ENCODE results near the gene SORCS1. TPM values are rescaled to one million over a fixed set of nuclear protein-coding genes. Genes with fewer than 3 reads are reported as not detected.

The SORCS1 gene
- total and polyA plus RNA-seq, 2 experiments from 2014 or later, result 2.9 to 8.9 TPM

DNA sequence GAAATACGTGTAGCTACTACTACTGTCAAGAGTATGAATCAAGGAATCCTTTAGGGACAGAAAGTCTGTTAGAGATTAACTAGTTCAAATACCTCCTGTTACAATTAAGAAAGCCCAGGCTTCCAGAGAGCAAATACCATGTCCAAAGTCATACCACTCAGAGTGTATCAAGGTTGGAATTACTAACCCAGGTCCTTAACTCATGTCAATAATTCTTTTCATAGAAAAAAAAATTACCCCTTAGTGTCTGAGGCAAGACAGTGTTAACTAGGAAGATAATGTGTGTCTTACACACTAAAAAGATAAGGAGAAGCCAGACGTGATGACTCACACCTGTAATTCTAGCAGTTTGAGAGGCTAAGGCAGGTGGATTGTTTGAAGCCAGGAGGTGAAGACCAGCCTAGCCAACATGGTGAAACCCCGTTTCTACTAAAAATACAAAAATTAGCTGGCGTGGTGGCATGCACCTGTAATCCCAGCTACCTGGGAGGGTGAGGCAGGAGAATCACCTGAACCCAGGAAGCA, 423.4 kb downstream of the SORCS1 start:
- Histone ChIP-seq H4K20me1 (replicated peaks; ENCODE audit: insufficient read depth) (no peaks in the 10 kb centered on the region), H2AFZ (no peak overlapping the region), H3F3A (replicated peaks; ENCODE audit: low read depth) (no peaks in the 10 kb centered on the region), H3K4me3 (no peak overlapping the region), H3K27ac (ENCODE audit: low read depth) (no peak overlapping the region), H3K4me1 (ENCODE audit: insufficient read depth) (no peaks in the 10 kb centered on the region), H3K79me2 (replicated peaks; ENCODE audit: insufficient read depth) (no peaks in the 10 kb centered on the region), H3K9me2 (ENCODE audit: insufficient read depth) (no peaks in the 10 kb centered on the region), H3K27me3 (ENCODE audit: insufficient read depth) (no peaks in the 10 kb centered on the region), H3K36me3 (ENCODE audit: insufficient read depth) (no peaks in the 10 kb centered on the region), H3K4me2 (no peak overlapping the region)
- ATAC-seq (no peak), DNase-seq (ENCODE audit: low spot score) (no peak)
- TF ChIP-seq, protein P1, sequence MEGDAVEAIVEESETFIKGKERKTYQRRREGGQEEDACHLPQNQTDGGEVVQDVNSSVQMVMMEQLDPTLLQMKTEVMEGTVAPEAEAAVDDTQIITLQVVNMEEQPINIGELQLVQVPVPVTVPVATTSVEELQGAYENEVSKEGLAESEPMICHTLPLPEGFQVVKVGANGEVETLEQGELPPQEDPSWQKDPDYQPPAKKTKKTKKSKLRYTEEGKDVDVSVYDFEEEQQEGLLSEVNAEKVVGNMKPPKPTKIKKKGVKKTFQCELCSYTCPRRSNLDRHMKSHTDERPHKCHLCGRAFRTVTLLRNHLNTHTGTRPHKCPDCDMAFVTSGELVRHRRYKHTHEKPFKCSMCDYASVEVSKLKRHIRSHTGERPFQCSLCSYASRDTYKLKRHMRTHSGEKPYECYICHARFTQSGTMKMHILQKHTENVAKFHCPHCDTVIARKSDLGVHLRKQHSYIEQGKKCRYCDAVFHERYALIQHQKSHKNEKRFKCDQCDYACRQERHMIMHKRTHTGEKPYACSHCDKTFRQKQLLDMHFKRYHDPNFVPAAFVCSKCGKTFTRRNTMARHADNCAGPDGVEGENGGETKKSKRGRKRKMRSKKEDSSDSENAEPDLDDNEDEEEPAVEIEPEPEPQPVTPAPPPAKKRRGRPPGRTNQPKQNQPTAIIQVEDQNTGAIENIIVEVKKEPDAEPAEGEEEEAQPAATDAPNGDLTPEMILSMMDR (conservative IDR thresholded peaks at IDR 0.05; ENCODE audit: low read depth in 2 of 2), result no peak
- TF ChIP-seq EZH2phosphoT487 (IDR thresholded peaks at IDR 0.05; ENCODE audit: unreplicated experiment) (no peak), JUNB (IDR thresholded peaks at IDR 0.05; ENCODE audit: unreplicated experiment) (no peak)
- H3K27ac Mint-ChIP-seq, result no peak overlapping the region
- H3K9me3 Mint-ChIP-seq, result no peaks in the 10 kb centered on the region
- no peak overlapping the region for H3K4me3 Mint-ChIP-seq
- H3K4me1 Mint-ChIP-seq, result peaks cover 4% of the 10 kb centered on the region; the same call in 1 of the 3 replicates
- no peaks in the 10 kb centered on the region for H3K27me3 Mint-ChIP-seq (ENCODE audit: insufficient read depth, low read depth, poor library complexity)
- H3K36me3 Mint-ChIP-seq (ENCODE audit: low read depth), result no peaks in the 10 kb centered on the region

DNA sequence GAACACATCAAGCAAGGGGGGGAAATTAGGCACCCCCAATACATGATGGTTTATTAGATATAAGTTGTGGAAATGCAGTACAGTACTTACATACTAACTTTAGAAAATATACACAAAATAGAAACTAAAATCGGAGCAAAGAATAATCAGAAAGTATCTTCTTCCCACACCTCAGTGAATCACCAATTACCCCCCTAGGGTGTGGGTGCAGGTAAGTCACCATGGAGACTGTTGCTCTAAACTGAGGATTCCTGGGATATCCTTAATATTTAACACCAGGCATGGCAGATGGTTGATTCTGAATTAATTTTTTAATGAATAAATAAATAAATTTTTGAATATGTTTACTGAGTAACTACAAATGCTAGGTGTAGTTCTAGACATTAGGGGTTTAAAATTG, 424.4 kb downstream of the SORCS1 start:
- Histone ChIP-seq H3K4me3 (no peak overlapping the region), H4K20me1 (replicated peaks; ENCODE audit: insufficient read depth) (no peaks in the 10 kb centered on the region), H3K4me1 (ENCODE audit: insufficient read depth) (no peaks in the 10 kb centered on the region), H3K27me3 (ENCODE audit: insufficient read depth) (no peaks in the 10 kb centered on the region), H3K36me3 (ENCODE audit: insufficient read depth) (no peaks in the 10 kb centered on the region), H3F3A (replicated peaks; ENCODE audit: low read depth) (no peaks in the 10 kb centered on the region), H3K4me2 (no peak overlapping the region), H3K27ac (ENCODE audit: low read depth) (no peak overlapping the region), H3K79me2 (replicated peaks; ENCODE audit: insufficient read depth) (no peaks in the 10 kb centered on the region), H3K9me2 (ENCODE audit: insufficient read depth) (no peaks in the 10 kb centered on the region), H2AFZ (no peak overlapping the region)
- H3K27ac Mint-ChIP-seq, result no peak overlapping the region
- ATAC-seq, result no peak
- no peak for DNase-seq (ENCODE audit: low spot score)
- H3K27me3 Mint-ChIP-seq (ENCODE audit: insufficient read depth, low read depth, poor library complexity), result no peaks in the 10 kb centered on the region
- H3K4me3 Mint-ChIP-seq, result no peak overlapping the region
- H3K4me1 Mint-ChIP-seq, result peaks cover 7% of the 10 kb centered on the region; the same call in 1 of the 3 replicates
- no peak for TF ChIP-seq ZNF114 (CRISPR knock-in tag; IDR thresholded peaks at IDR 0.05)
- TF ChIP-seq, protein P2, sequence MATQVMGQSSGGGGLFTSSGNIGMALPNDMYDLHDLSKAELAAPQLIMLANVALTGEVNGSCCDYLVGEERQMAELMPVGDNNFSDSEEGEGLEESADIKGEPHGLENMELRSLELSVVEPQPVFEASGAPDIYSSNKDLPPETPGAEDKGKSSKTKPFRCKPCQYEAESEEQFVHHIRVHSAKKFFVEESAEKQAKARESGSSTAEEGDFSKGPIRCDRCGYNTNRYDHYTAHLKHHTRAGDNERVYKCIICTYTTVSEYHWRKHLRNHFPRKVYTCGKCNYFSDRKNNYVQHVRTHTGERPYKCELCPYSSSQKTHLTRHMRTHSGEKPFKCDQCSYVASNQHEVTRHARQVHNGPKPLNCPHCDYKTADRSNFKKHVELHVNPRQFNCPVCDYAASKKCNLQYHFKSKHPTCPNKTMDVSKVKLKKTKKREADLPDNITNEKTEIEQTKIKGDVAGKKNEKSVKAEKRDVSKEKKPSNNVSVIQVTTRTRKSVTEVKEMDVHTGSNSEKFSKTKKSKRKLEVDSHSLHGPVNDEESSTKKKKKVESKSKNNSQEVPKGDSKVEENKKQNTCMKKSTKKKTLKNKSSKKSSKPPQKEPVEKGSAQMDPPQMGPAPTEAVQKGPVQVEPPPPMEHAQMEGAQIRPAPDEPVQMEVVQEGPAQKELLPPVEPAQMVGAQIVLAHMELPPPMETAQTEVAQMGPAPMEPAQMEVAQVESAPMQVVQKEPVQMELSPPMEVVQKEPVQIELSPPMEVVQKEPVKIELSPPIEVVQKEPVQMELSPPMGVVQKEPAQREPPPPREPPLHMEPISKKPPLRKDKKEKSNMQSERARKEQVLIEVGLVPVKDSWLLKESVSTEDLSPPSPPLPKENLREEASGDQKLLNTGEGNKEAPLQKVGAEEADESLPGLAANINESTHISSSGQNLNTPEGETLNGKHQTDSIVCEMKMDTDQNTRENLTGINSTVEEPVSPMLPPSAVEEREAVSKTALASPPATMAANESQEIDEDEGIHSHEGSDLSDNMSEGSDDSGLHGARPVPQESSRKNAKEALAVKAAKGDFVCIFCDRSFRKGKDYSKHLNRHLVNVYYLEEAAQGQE (IDR thresholded peaks at IDR 0.05; ENCODE audit: unreplicated experiment), result no peak
- TF ChIP-seq STAT1 (IDR thresholded peaks at IDR 0.05; ENCODE audit: unreplicated experiment), result no peak
- no peak for TF ChIP-seq EZH2phosphoT487 (IDR thresholded peaks at IDR 0.05; ENCODE audit: unreplicated experiment)
- H3K9me3 Mint-ChIP-seq, result no peaks in the 10 kb centered on the region
- no peaks in the 10 kb centered on the region for H3K36me3 Mint-ChIP-seq (ENCODE audit: low read depth)

Data from GM23338 (cell line).